SK-N-SH (cell line): Measurements from ENCODE around the gene TMEM62. TPM values are rescaled to one million over a fixed set of nuclear protein-coding genes. Genes with fewer than 3 reads are reported as not detected.

Experiments used
- CTCF ChIA-PET: fragments of 300-600, 350-600 bp; formaldehyde crosslinking; extraction: SDS; loops from one replicate; lab custom pipeline; 2021; lab: Yijun Ruan, JAX
- POLR2A ChIA-PET: fragments of 350-600 bp; sonication (Branson Sonifier 250); formaldehyde crosslinking; extraction: SDS; loops from one replicate; lab custom pipeline; 2020; ENCODE audit warnings: antibody characterized with exemption, inconsistent platforms; lab: Yijun Ruan, JAX
- DNase-seq: peaks from one replicate; pipeline ENCODE4 v3.0.0; 2012
- H2AFZ ChIP-seq: fragments of 200-600 bp; sonication (generic); 2 replicates; pipeline ENCODE4 v1.8.1; 2016; ENCODE audit warnings: antibody characterized with exemption, mild to moderate bottlenecking, low read depth
- H3F3A ChIP-seq: fragments of 200-600 bp; sonication (generic); replicated peaks from 2 replicates; pipeline ENCODE3; 2016; ENCODE audit warnings: antibody characterized with exemption, mild to moderate bottlenecking; ENCODE audit not compliant: insufficient read depth
- H3K27ac ChIP-seq, 2 experiments: fragments of 200-500 bp in 1 of 2; fragments of 200-600 bp in 1 of 2; sonication (Bioruptor generic) in 1 of 2; sonication (generic), shearing (Covaris generic) in 1 of 2; 2 replicates each; pipeline versions ENCODE4 v1.5.1 to v1.6.1; 2014 to 2016; ENCODE audit warnings: low read depth in 2 of 2, inconsistent platforms in 1 of 2, low read length in 1 of 2, mild to moderate bottlenecking in 1 of 2, mixed read lengths in 1 of 2
- H3K27me3 ChIP-seq: fragments of 200-600 bp; sonication (generic), shearing (Covaris generic); 2 replicates; pipeline ENCODE4 v1.6.1; 2016; ENCODE audit warnings: mixed run types; ENCODE audit not compliant: insufficient read depth
- H3K36me3 ChIP-seq, 2 experiments: fragments of 200-500 bp in 1 of 2; fragments of 200-600 bp in 1 of 2; sonication (Bioruptor generic) in 1 of 2; sonication (generic) in 1 of 2; replicated peaks in 1 of 2; 2 replicates each; pipeline versions ENCODE3 to v1.5.1; 2014 to 2016; ENCODE audit warnings: low read length in 1 of 2, mild to moderate bottlenecking in 1 of 2; ENCODE audit not compliant: insufficient read depth in 2 of 2, control insufficient read depth in 1 of 2
- H3K4me1 ChIP-seq, 2 experiments: fragments of 200-500 bp in 1 of 2; fragments of 200-600 bp in 1 of 2; sonication (Bioruptor generic) in 1 of 2; sonication (generic), shearing (Covaris generic) in 1 of 2; 2 replicates each; pipeline versions ENCODE4 v1.5.1 to v1.6.1; 2014 to 2016; ENCODE audit warnings: low read depth in 1 of 2, low read length in 1 of 2, mixed run types in 1 of 2; ENCODE audit not compliant: insufficient read depth in 2 of 2, control insufficient read depth in 1 of 2
- H3K4me2 ChIP-seq: fragments of 200-600 bp; sonication (generic), shearing (Covaris generic); 2 replicates; pipeline ENCODE4 v1.6.1; 2017; ENCODE audit warnings: mixed run types
- H3K4me3 ChIP-seq, 2 experiments: fragments of 200-500 bp in 1 of 2; fragments of 200-600 bp in 1 of 2; sonication (Bioruptor generic) in 1 of 2; sonication (generic), shearing (Covaris generic) in 1 of 2; 2 replicates each; pipeline versions ENCODE4 v1.5.1 to v1.8.1; 2014 to 2016; ENCODE audit warnings: low read depth in 2 of 2, inconsistent platforms in 1 of 2, low read length in 1 of 2, mild to moderate bottlenecking in 1 of 2, mixed read lengths in 1 of 2, moderate library complexity in 1 of 2
- H3K79me2 ChIP-seq: fragments of 200-600 bp; sonication (generic); 2 replicates; pipeline ENCODE4 v1.8.1; 2017; ENCODE audit warnings: mild to moderate bottlenecking; ENCODE audit not compliant: insufficient read depth
- H3K9ac ChIP-seq: fragments of 200-600 bp; sonication (generic); 2 replicates; pipeline ENCODE4 v1.6.1; 2017; ENCODE audit warnings: mixed run types
- H3K9me2 ChIP-seq: fragments of 200-600 bp; sonication (generic); 2 replicates; pipeline ENCODE4 v1.6.1; 2017; ENCODE audit warnings: mixed run types
- H3K9me3 ChIP-seq: fragments of 200-600 bp; sonication (generic); 2 replicates; pipeline ENCODE4 v1.6.1; 2017; ENCODE audit warnings: mixed run types, mild to moderate bottlenecking, moderate library complexity
- H4K20me1 ChIP-seq: fragments of 200-600 bp; sonication (generic); 2 replicates; pipeline ENCODE4 v1.6.1; 2017; ENCODE audit warnings: mild to moderate bottlenecking, mixed run types; ENCODE audit not compliant: insufficient read depth
- EP300 ChIP-seq, 2 experiments: IDR thresholded peaks; 2 replicates each; pipeline versions ENCODE4 v1.4.0 to v1.6.1; 2012; ENCODE audit warnings: borderline replicate concordance in 1 of 2, low read depth in 1 of 2, low read length in 1 of 2
- EZH2phosphoT487 ChIP-seq: fragments of 200-600 bp; sonication (generic); IDR thresholded peaks from 2 replicates; pipeline ENCODE4 v1.6.1; 2017; ENCODE audit warnings: low read depth, mixed run types, mild to moderate bottlenecking, antibody characterized with exemption, moderate library complexity, borderline replicate concordance
- FOXM1 ChIP-seq: IDR thresholded peaks from 2 replicates; pipeline ENCODE4 v1.4.0; 2012; ENCODE audit warnings: low read depth, mild to moderate bottlenecking
- JUND ChIP-seq: IDR thresholded peaks from 2 replicates; pipeline ENCODE4 v1.4.0; 2012
- MAX ChIP-seq: IDR thresholded peaks from 2 replicates; pipeline ENCODE4 v1.4.0; 2012; ENCODE audit warnings: low read depth
- MEF2A ChIP-seq: IDR thresholded peaks from 2 replicates; pipeline ENCODE4 v1.4.0; 2012; ENCODE audit warnings: low read depth, borderline replicate concordance
- MXI1 ChIP-seq: IDR thresholded peaks from 2 replicates; pipeline ENCODE4 v1.6.1; 2012; ENCODE audit warnings: mild to moderate bottlenecking, low read depth, low read length, improper control_type of control experiment
- PBX3 ChIP-seq: IDR thresholded peaks from 2 replicates; pipeline ENCODE4; 2012
- REST ChIP-seq: IDR thresholded peaks from 2 replicates; pipeline ENCODE4 v1.6.1; 2012; ENCODE audit warnings: mild to moderate bottlenecking, low read depth, low read length, moderate library complexity
- SIN3A ChIP-seq: IDR thresholded peaks from 2 replicates; pipeline ENCODE4 v1.6.1; 2012; ENCODE audit warnings: low read depth, mild to moderate bottlenecking, low read length, moderate library complexity, borderline replicate concordance
- TAF1 ChIP-seq: IDR thresholded peaks from 2 replicates; pipeline ENCODE4 v1.6.1; 2012; ENCODE audit warnings: low read depth, mild to moderate bottlenecking, low read length, moderate library complexity, borderline replicate concordance
- TCF12 ChIP-seq: IDR thresholded peaks from 2 replicates; pipeline ENCODE4 v1.4.0; 2012
- TEAD4 ChIP-seq: IDR thresholded peaks from 2 replicates; pipeline ENCODE4 v1.4.0; 2012; ENCODE audit warnings: mild to moderate bottlenecking, borderline replicate concordance; ENCODE audit not compliant: insufficient read depth
- USF2 ChIP-seq: fragments of 150-350 bp; IDR thresholded peaks from 2 replicates; pipeline ENCODE4 v1.6.1; 2017; ENCODE audit warnings: antibody characterized with exemption, low read length, low read depth, borderline replicate concordance
- YY1 ChIP-seq: IDR thresholded peaks from 2 replicates; pipeline ENCODE4 v1.4.0; 2012; ENCODE audit warnings: low read depth, mild to moderate bottlenecking
- ZBTB33 ChIP-seq: IDR thresholded peaks from 2 replicates; pipeline ENCODE4 v1.4.0; 2012; ENCODE audit warnings: low read depth, borderline replicate concordance
- WGBS: methylation state at CpG from one replicate; pipeline ENCODE4 v1.1.6; 2017; ENCODE audit warnings: low lambda C conversion rate; 5-methylcytosine and 5-hydroxymethylcytosine counted together
- polyA plus RNA-seq, 3 experiments: library from polyadenylated mRNA; depleted of rRNA; stranded (reverse); fragments of >200 nt; gene quantifications; 2 replicates each; pipeline ENCODE4 v1.2.3, GENCODE V29; 2012

The TMEM62 gene
- polyA plus RNA-seq, 1 of the 3 experiments (the other 2 are of a cell fraction), result 3.3 TPM

GRCh38 chr15:43143203-43143941, 10.0 kb downstream of the TMEM62 start:
- H3K79me2 ChIP-seq, result no peaks in the 10 kb centered on the region
- CTCF ChIA-PET, result interaction anchor here (0.9 kb wide), 1 partner anchor 125 kb away, joined by 3 read pairs; no protein-coding TSS in a partner anchor
- H3K27ac ChIP-seq, result no peak overlapping the region
- H2AFZ ChIP-seq, result no peak overlapping the region
- H3K4me2 ChIP-seq, result no peak overlapping the region
- no peaks in the 10 kb centered on the region for H3K9me3 ChIP-seq
- H3F3A ChIP-seq, result peaks cover 6% of the 10 kb centered on the region
- POLR2A ChIA-PET, result no interaction called here
- peaks cover 36 to 44% of the 10 kb centered on the region in 2 experiments for H3K36me3 ChIP-seq
- DNase-seq, result no peak
- H3K4me3 ChIP-seq, result no peak overlapping the region
- WGBS, result 87% methylated on average over 4 of the region's 4 CpGs
- no peak overlapping the region for H3K9ac ChIP-seq
- H3K9me2 ChIP-seq, result no peaks in the 10 kb centered on the region
- H4K20me1 ChIP-seq, result no peaks in the 10 kb centered on the region
- H3K4me1 ChIP-seq, result no peaks in the 10 kb centered on the region
- H3K27me3 ChIP-seq, result no peaks in the 10 kb centered on the region
- no peak for TF ChIP-seq MAX
- TF ChIP-seq TAF1, result no peak
- TF ChIP-seq TCF12, result no peak
- TF ChIP-seq TEAD4, result no peak
- TF ChIP-seq JUND, result no peak
- no peak for TF ChIP-seq YY1
- no peak for TF ChIP-seq EZH2phosphoT487
- TF ChIP-seq PBX3, result no peak
- no peak for TF ChIP-seq FOXM1
- TF ChIP-seq SIN3A, result no peak
- no peak for TF ChIP-seq EP300 (IDR thresholded peaks at IDR 0.05; ENCODE audit: borderline replicate concordance in 1 of 2, low read depth in 1 of 2, low read length in 1 of 2)
- no peak for TF ChIP-seq MEF2A
- no peak for TF ChIP-seq ZBTB33
- no peak for TF ChIP-seq USF2
- no peak for TF ChIP-seq MXI1
- no peak for TF ChIP-seq REST
- TF ChIP-seq, all 33 proteins: peak for 0
